Stomach (tissue), 9 donors: Measurements from ENCODE around the gene ENDOD1. TPM values are rescaled to one million over a fixed set of nuclear protein-coding genes. Genes with fewer than 3 reads are reported as not detected.

Experiments
- DNase-seq, 2 donors: peaks; one replicate each; pipeline versions ENCODE4 v3.0.0 to v3.0.0-alpha.2; 2013 to 2019
- H3K27ac ChIP-seq, 5 donors: fragments of 200-600 bp in 4 of 5; sonication (generic) in 4 of 5; one replicate each; pipeline ENCODE4 v1.5.1; 2013 to 2019; ENCODE audit warnings: mild to moderate bottlenecking in 1 of 5, moderate library complexity in 1 of 5
- H3K27me3 ChIP-seq, 3 donors: fragments of 200-600 bp; sonication (generic); one replicate each; pipeline ENCODE4 v1.5.1; 2017 to 2019; ENCODE audit warnings: mixed run types in 1 of 3
- H3K36me3 ChIP-seq, 4 donors: fragments of 200-600 bp; sonication (generic); 1 replicate in 3 of 4; 2 replicates in 1 of 4; pipeline ENCODE4 v1.5.1; 2016 to 2019
- H3K4me1 ChIP-seq, 4 donors: fragments of 200-600 bp; sonication (generic); one replicate each; pipeline ENCODE4 v1.5.1; 2016 to 2019
- H3K4me3 ChIP-seq, 4 donors: fragments of 200-600 bp; sonication (generic) in 3 of 4; one replicate each; pipeline ENCODE4 v1.5.1; 2016 to 2019; ENCODE audit warnings: mild to moderate bottlenecking in 1 of 4
- H3K9me3 ChIP-seq, 4 donors: fragments of 200-600 bp; sonication (generic); one replicate each; pipeline ENCODE4 v1.5.1; 2016 to 2019
- CTCF ChIP-seq, 7 experiments: fragments of 450-650 bp in 4 of 7; fragments of 200-600 bp in 3 of 7; sonication (generic) in 3 of 7; IDR thresholded peaks; one replicate each; pipeline ENCODE4 v1.5.1; 2016 to 2019; ENCODE audit warnings: antibody characterized with exemption in 7 of 7, control low read depth in 2 of 7, mild to moderate bottlenecking in 1 of 7
- EP300 ChIP-seq: sonication (generic); formaldehyde crosslinking; IDR thresholded peaks from one replicate; pipeline ENCODE4 v1.6.1; 2017; ENCODE audit warnings: antibody characterized with exemption
- POLR2A ChIP-seq, 4 donors: fragments of 450-650 bp; IDR thresholded peaks; one replicate each; pipeline ENCODE4 v1.6.1; 2016; ENCODE audit warnings: antibody characterized with exemption in 4 of 4, control low read depth in 2 of 4, mild to moderate bottlenecking in 1 of 4, moderate library complexity in 1 of 4
- POLR2AphosphoS5 ChIP-seq, 3 donors: sonication (generic); formaldehyde crosslinking; IDR thresholded peaks; one replicate each; pipeline ENCODE4 v1.6.1; 2016; ENCODE audit warnings: antibody characterized with exemption in 3 of 3
- WGBS, 5 donors: extraction: QIAGEN DNeasy Blood & Tissue Kit in 3 of 5; methylation state at CpG; one replicate each; pipeline versions ENCODE4 v1.1.5 to v1.1.7; 2013 to 2018; 5-methylcytosine and 5-hydroxymethylcytosine counted together
- intact Hi-C: fragments of 100-400 bp; cut with DNase I; formaldehyde crosslinking; loops from one replicate; pipeline ENCODE4 v1.15.1; 2023; ENCODE audit warnings: low total_unique reads
- polyA plus RNA-seq, 3 donors: library from polyadenylated mRNA; stranded (reverse); fragments of 200-250 nt; gene quantifications; one replicate each; pipeline ENCODE4 v1.2.3, GENCODE V29; 2013
- total RNA-seq, 5 donors: library from RNA; depleted of rRNA; stranded (reverse); fragments of >200 nt; gene quantifications; one replicate each; pipeline versions ENCODE4 v1.1.0 to v1.2.3, GENCODE V29; 2014 to 2016
- donor health status: healthy with polysubstance abuse.
- donor health status: Bipolar disorder and iron deficiency.
- donor health status: healthy.

Gene ENDOD1
- total and polyA plus RNA-seq, 8 donors = 2.4 to 32.2 (median 14.9) TPM

- Histone ChIP-seq H3K4me1 (peaks cover 0 to 34% (median 10%) of the 10 kb centered on the region in 4 donors), H3K9me3 (no peaks in the 10 kb centered on the region), H3K27me3 (no peaks in the 10 kb centered on the region), H3K36me3 (no peaks in the 10 kb centered on the region), H3K27ac (peak overlapping the region in 4 of 5 donors; percentile 39 to 65 (median 58)), H3K4me3 (no peak overlapping the region)
- TF ChIP-seq CTCF (IDR thresholded peaks at IDR 0.05) (no peak), POLR2AphosphoS5 (IDR thresholded peaks at IDR 0.05) (no peak), EP300 (no peak), POLR2A (IDR thresholded peaks at IDR 0.05) (no peak)
- DNase-seq = no peak
- intact Hi-C loops = loop anchor here (5.0 kb wide), 1 partner anchor 604 kb away; no protein-coding TSS in a partner anchor
- 54 to 84% (median 68%) methylated on average over 1 of the region's 1 CpG for whole genome bisulfite sequencing, 5 donors
Measured at GRCh38 chr11:95157824-95158223, 68.2 kb downstream of the ENDOD1 start.

GRCh38 chr11:95161248-95161647 lies 71.6 kb downstream of the ENDOD1 start:
- no peaks in the 10 kb centered on the region for H3K27me3 ChIP-seq
- 79 to 100% (median 98%) methylated on average over 1 of the region's 1 CpG for WGBS, 5 donors
- H3K4me1 ChIP-seq = peaks cover 0 to 17% (median 10%) of the 10 kb centered on the region in 4 donors
- intact Hi-C loops = loop anchor here (5.0 kb wide), 1 partner anchor 546 kb away; no protein-coding TSS in a partner anchor
- no peaks in the 10 kb centered on the region for H3K36me3 ChIP-seq
- no peak overlapping the region for H3K4me3 ChIP-seq
- no peak overlapping the region for H3K27ac ChIP-seq
- no peak for DNase-seq
- no peaks in the 10 kb centered on the region for H3K9me3 ChIP-seq
- no peak for TF ChIP-seq POLR2AphosphoS5 (IDR thresholded peaks at IDR 0.05)
- TF ChIP-seq POLR2A (IDR thresholded peaks at IDR 0.05) = no peak
- no peak for TF ChIP-seq EP300
- no peak for TF ChIP-seq CTCF (IDR thresholded peaks at IDR 0.05)

- no peaks in the 10 kb centered on the region for H3K27me3 ChIP-seq
- 66 to 71% (median 69%) methylated on average over 4 of the region's 4 CpGs for WGBS, 5 donors
- TF ChIP-seq POLR2A (IDR thresholded peaks at IDR 0.05) = no peak
- TF ChIP-seq POLR2AphosphoS5 (IDR thresholded peaks at IDR 0.05) = no peak
- no peak overlapping the region for H3K27ac ChIP-seq
- no peak for DNase-seq
- intact Hi-C loops = loop anchor here (5.0 kb wide), 1 partner anchor 544 kb away; no protein-coding TSS in a partner anchor
- H3K4me1 ChIP-seq = peaks cover 0 to 2% (median under 1%) of the 10 kb centered on the region in 4 donors
- no peaks in the 10 kb centered on the region for H3K36me3 ChIP-seq
- no peak overlapping the region for H3K4me3 ChIP-seq
- H3K9me3 ChIP-seq = no peaks in the 10 kb centered on the region
Measured at GRCh38 chr11:95163106-95163505, 73.5 kb downstream of the ENDOD1 start.

- Histone ChIP-seq H3K4me1 (no peaks in the 10 kb centered on the region), H3K27ac (no peak overlapping the region), H3K27me3 (no peaks in the 10 kb centered on the region), H3K4me3 (no peak overlapping the region), H3K9me3 (no peaks in the 10 kb centered on the region), H3K36me3 (peaks cover 0 to 4% (median 0%) of the 10 kb centered on the region in 4 donors)
- TF ChIP-seq POLR2AphosphoS5 (IDR thresholded peaks at IDR 0.05) = no peak
- no peak for TF ChIP-seq POLR2A (IDR thresholded peaks at IDR 0.05)
- TF ChIP-seq CTCF (IDR thresholded peaks at IDR 0.05) = no peak
- no peak for TF ChIP-seq EP300
- intact Hi-C loops = no loop called here
- DNase-seq = no peak
Measured at GRCh38 chr11:95165638-95166037, 76.0 kb downstream of the ENDOD1 start.

GRCh38 chr11:95166781-95167180 lies 77.1 kb downstream of the ENDOD1 start:
- intact Hi-C loops = no loop called here
- Histone ChIP-seq H3K4me3 (no peak overlapping the region), H3K9me3 (no peaks in the 10 kb centered on the region), H3K27ac (no peak overlapping the region), H3K36me3 (peaks cover 0 to 8% (median 2%) of the 10 kb centered on the region in 4 donors), H3K27me3 (no peaks in the 10 kb centered on the region), H3K4me1 (no peaks in the 10 kb centered on the region)
- no peak for TF ChIP-seq POLR2AphosphoS5 (IDR thresholded peaks at IDR 0.05)
- TF ChIP-seq POLR2A (IDR thresholded peaks at IDR 0.05) = no peak
- no peak for TF ChIP-seq EP300
- no peak for TF ChIP-seq CTCF (IDR thresholded peaks at IDR 0.05)
- 80 to 97% (median 85%) methylated on average over 2 of the region's 2 CpGs for WGBS, 5 donors
- no peak for DNase-seq
